HL-60/S4 treated with retinoic acid at 250 ng/mL for 4 days and 3 days (cell line): ENCODE measurements around the gene CYGB.

Source experiments
- in situ Hi-C: fragments of 300-500 bp; cut with MboI; formaldehyde crosslinking; loops from 2 replicates; pipeline ENCODE4 v1.7.0; 2022; ENCODE audit warnings: low sequenced_read_pairs

CYGB gene

GRCh38 chr17:76501827-76502307 is 35.6 kb downstream of the CYGB start:
- in situ Hi-C loops, result no loop called here

- in situ Hi-C loops, result no loop called here
Measured at GRCh38 chr17:76501018-76501826, 36.3 kb downstream of the CYGB start, which contains the start of gene RHBDF2. RHBDF2 (minus strand) TSS chr17:76501423; CDS start chr17:76481524, 19,899 bp downstream.

- in situ Hi-C loops, result no loop called here
Measured at GRCh38 chr17:76500747-76501017, 36.8 kb downstream of the CYGB start.

- in situ Hi-C loops, result no loop called here
Measured at GRCh38 chr17:76500074-76500746, 37.3 kb downstream of the CYGB start.

GRCh38 chr17:76499267-76499667 is 38.2 kb downstream of the CYGB start:
- in situ Hi-C loops, result no loop called here

GRCh38 chr17:76498876-76499251 is 38.6 kb downstream of the CYGB start:
- in situ Hi-C loops, result no loop called here

- in situ Hi-C loops, result no loop called here
Measured at GRCh38 chr17:76497979-76498875, 39.3 kb downstream of the CYGB start.

GRCh38 chr17:76497699-76497978 is 39.9 kb downstream of the CYGB start:
- in situ Hi-C loops, result no loop called here

GRCh38 chr17:76496464-76496863 is 41.0 kb downstream of the CYGB start:
- in situ Hi-C loops, result no loop called here

- in situ Hi-C loops, result no loop called here
Measured at GRCh38 chr17:76495663-76496400, 41.7 kb downstream of the CYGB start.

- in situ Hi-C loops, result no loop called here
Measured at GRCh38 chr17:76493505-76494167, 43.9 kb downstream of the CYGB start.

- in situ Hi-C loops, result no loop called here
Measured at GRCh38 chr17:76492989-76493501, 44.5 kb downstream of the CYGB start.

GRCh38 chr17:76492123-76492988 is 45.2 kb downstream of the CYGB start:
- in situ Hi-C loops, result no loop called here

GRCh38 chr17:76491271-76492122 is 46.0 kb downstream of the CYGB start:
- in situ Hi-C loops, result no loop called here

- in situ Hi-C loops, result no loop called here
Measured at GRCh38 chr17:76490112-76490710, 47.3 kb downstream of the CYGB start.

- in situ Hi-C loops, result loop anchor here (10.0 kb wide), 1 partner anchor 63 kb away; no protein-coding TSS in a partner anchor
Measured at GRCh38 chr17:76487451-76488192, 49.9 kb downstream of the CYGB start.

- in situ Hi-C loops, result loop anchor here (10.0 kb wide), 1 partner anchor 61 kb away; no protein-coding TSS in a partner anchor
Measured at GRCh38 chr17:76485569-76485968, 51.9 kb downstream of the CYGB start.
